Activated CD8-positive, alpha-beta T cell treated with anti-CD3 and anti-CD28 coated beads, Interleukin-2, amount 10 ng/mL, durations not matched to agents 7 days and 5 days (primary cell): ENCODE data around the gene FBXO27. TPM values are rescaled to one million over a fixed set of nuclear protein-coding genes. Genes with fewer than 3 reads are reported as not detected.

Experiments
- ATAC-seq: fragments of 150-1000 bp; cut with Tn5 transposase; one replicate; pipeline ENCODE4 v1.10.0; 2021; ENCODE audit warnings: moderate library complexity
- CTCF ChIA-PET: fragments of 350-600 bp; sonication (Branson Sonifier 250); formaldehyde crosslinking; loops from one replicate; lab custom pipeline; 2021; ENCODE audit warnings: antibody characterized with exemption; lab: Charles Lee
- POLR2A ChIA-PET: fragments of 350-600 bp; sonication (Branson Sonifier 250); formaldehyde crosslinking; loops from one replicate; lab custom pipeline; 2021; ENCODE audit warnings: antibody characterized with exemption; lab: Charles Lee
- DNase-seq: peaks from one replicate; pipeline ENCODE4 v3.0.0-alpha.2; 2020
- H3K27ac Mint-ChIP-seq: one replicate; pipeline ENCODE4 v1.8.0; 2021; ENCODE audit warnings: mild to moderate bottlenecking, mixed read lengths
- H3K27me3 Mint-ChIP-seq: one replicate; pipeline ENCODE4 v1.8.0; 2021; ENCODE audit warnings: low read depth, mixed read lengths
- H3K36me3 Mint-ChIP-seq: one replicate; pipeline ENCODE4 v1.8.0; 2021; ENCODE audit warnings: low read depth, mixed read lengths
- H3K4me1 Mint-ChIP-seq: one replicate; pipeline ENCODE4 v1.8.0; 2021; ENCODE audit warnings: low read depth, mixed read lengths
- H3K4me3 Mint-ChIP-seq: one replicate; pipeline ENCODE4 v1.8.0; 2021; ENCODE audit warnings: mild to moderate bottlenecking, mixed read lengths
- H3K9me3 Mint-ChIP-seq: one replicate; pipeline ENCODE4 v1.8.0; 2022; ENCODE audit warnings: mixed read lengths; ENCODE audit not compliant: insufficient read depth
- total RNA-seq, 2 experiments: library from RNA; stranded (reverse); gene quantifications; one replicate each; pipeline ENCODE4 v1.2.3, GENCODE V29; 2021

The FBXO27 gene
- total RNA-seq, 2 experiments from 2014 or later: not detected

DNA sequence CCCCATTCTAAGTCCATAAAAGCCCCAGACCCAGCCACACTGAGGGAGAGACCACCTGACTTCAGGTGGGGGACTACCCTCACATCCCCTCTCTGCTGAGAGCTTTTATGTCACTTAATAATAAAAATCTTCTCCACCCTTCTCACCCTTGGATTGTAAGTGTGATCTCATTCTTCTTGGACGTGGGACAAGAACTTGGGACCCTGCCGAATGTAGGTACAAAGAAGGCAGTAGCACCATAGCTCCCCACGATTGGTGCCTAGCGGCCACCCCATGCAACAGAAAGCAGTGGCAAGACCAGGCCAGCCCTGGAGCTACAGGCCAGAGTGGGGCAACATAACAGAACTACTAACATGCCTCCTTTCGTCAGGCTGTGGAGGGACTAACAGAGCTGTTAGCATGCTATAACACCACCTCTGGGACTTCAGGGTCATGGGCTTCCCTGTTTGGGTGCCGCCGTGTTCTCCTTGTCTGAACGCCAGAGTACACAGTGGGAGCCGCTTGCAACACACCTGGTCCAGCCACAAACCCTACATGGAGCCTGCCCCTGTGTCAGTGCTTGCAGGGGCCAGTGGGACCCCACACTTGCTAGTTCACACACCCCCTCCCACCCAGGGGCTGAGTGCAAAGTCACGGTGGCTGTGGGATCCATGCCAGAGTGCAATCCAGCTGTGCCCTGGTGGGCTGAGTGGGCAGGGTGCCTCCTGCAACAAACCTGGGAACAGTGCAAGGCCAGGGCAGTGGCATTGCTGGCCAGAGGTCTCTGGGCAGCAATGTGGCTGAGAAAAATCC lies 51.6 kb downstream of the FBXO27 start:
- Mint-ChIP-seq H3K9me3 (peaks cover 5% of the 10 kb centered on the region), H3K4me3 (no peak overlapping the region), H3K36me3 (no peaks in the 10 kb centered on the region), H3K4me1 (peaks cover 9% of the 10 kb centered on the region), H3K27ac (no peak overlapping the region), H3K27me3 (peaks cover 13% of the 10 kb centered on the region)
- ATAC-seq (no peak), DNase-seq (no peak)
- ChIA-PET POLR2A (interaction anchor here (0.7 kb wide), 1 partner anchor 8 kb away, joined by 3 read pairs; no protein-coding TSS in a partner anchor), CTCF (no interaction called here)

DNA sequence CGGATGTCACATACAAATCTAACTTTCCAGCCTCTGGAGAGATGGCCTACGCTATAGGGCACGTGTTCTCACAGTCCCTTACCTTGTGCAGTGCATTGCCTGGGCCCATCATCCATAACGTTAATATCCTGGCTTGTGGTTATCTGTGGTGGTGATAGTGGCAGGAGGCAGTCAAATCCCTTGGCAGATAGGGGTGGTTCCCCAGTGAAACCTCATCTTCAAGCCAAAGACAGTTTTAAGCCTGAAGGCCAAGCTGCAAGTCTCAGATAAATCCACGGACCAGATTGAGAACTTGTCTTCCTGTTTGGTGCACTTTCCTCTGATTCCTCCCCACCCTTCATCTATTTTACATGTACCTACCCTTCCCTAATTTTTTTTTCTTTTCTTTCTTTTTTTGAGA lies 52.5 kb downstream of the FBXO27 start:
- Mint-ChIP-seq H3K27me3 (peaks cover 17% of the 10 kb centered on the region), H3K4me1 (peaks cover 11% of the 10 kb centered on the region), H3K27ac (no peak overlapping the region), H3K4me3 (no peak overlapping the region), H3K36me3 (no peaks in the 10 kb centered on the region), H3K9me3 (peaks cover 5% of the 10 kb centered on the region)
- no peak for DNase-seq
- ChIA-PET POLR2A (interaction anchor here (0.7 kb wide), 1 partner anchor 9 kb away, joined by 3 read pairs; no protein-coding TSS in a partner anchor), CTCF (no interaction called here)
- no peak for ATAC-seq

DNA sequence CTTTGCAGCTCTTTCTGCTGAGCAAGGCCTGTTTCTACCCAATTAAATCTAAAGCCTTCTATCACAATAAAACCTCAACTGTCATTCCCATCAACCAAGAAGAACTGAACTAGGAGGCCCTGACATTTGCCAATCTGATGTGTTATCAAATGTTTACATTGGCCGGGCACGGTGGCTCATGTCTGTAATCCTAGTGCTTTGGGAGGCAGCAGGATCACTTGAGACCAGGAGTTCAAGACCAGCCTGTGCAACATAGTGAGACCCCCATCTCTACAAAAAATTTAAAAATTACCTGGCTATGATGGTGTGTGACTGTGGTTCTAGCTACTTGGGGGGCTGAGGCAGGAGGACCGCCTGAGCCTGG lies 54.0 kb downstream of the FBXO27 start:
- Mint-ChIP-seq H3K9me3 (peaks cover 5% of the 10 kb centered on the region), H3K27me3 (peaks cover 22% of the 10 kb centered on the region), H3K4me1 (peaks cover 11% of the 10 kb centered on the region), H3K4me3 (no peak overlapping the region), H3K27ac (no peak overlapping the region), H3K36me3 (no peaks in the 10 kb centered on the region)
- ChIA-PET CTCF (no interaction called here), POLR2A (no interaction called here)
- ATAC-seq (no peak), DNase-seq (no peak)

DNA sequence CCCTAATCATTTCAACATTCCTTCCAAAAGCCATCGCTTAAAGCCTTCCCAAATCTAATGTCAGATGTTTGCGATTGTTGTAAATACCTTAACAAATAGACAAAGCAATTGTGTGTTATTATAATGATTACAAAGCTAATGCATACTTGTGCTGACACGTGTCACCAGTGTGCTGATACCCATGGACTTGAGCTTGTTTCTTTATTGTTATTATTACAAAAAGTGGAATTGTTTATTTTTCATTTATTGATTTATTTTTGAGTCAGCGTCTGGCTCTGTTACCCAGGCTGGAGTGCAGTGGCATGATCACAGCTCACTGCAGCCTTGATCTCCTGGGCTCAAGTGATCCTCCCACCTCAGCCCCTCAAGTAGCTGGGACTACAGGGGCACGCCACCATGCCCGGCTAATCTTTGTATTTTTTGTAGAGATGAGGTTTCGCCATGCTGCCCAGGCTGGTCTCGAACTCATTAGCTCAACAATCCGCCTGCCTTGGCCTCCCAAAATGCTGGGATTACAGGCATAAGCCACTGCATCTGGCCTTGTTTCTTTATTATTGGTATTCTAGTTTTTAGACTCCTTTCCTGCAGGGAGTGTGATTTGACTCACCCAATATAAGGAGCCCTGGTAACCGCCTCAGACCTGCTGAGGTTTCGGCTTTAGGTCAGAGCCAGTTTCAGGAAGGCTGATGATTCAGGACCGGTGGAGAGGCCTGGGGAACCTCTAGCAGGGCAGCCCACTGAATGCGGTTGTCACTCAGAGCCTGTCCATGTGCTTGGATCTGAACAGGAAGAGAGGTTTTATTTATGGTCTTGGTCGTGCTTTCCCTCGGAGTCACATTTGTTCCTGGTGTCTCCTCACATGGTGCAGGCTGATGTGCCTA lies 54.7 kb downstream of the FBXO27 start:
- H3K4me1 Mint-ChIP-seq: peaks cover 11% of the 10 kb centered on the region
- DNase-seq (peak; percentile 27), ATAC-seq (no peak)
- peaks cover 22% of the 10 kb centered on the region for H3K27me3 Mint-ChIP-seq
- no peaks in the 10 kb centered on the region for H3K36me3 Mint-ChIP-seq
- POLR2A ChIA-PET: no interaction called here
- CTCF ChIA-PET: interaction anchor here (1.0 to 1.5 kb wide), 2 partner anchors 8 to 752 kb away, joined by 3 read pairs; no protein-coding TSS in a partner anchor
- H3K9me3 Mint-ChIP-seq: peaks cover 5% of the 10 kb centered on the region
- H3K27ac Mint-ChIP-seq: no peak overlapping the region
- H3K4me3 Mint-ChIP-seq: no peak overlapping the region

DNA sequence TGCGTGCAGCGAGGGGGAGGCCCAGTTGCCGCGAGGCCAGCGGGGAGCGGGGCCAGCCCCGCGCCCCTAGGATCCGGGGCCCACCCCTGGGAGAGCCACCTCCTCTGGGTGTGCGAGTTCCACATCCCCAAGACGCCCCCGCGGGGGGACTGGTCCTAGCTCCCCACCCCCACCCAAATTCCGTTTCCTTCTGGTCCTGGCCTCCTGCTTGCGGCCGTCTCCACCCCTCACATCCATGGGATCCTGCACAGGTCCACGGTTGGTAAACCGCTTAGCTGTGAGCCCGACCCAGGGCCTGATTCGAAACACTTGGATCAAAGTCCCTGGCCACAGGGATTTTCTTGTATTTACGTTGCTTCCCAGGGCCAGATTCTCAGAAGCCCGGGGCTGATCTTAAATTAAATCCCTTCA lies 56.5 kb downstream of the FBXO27 start:
- CTCF ChIA-PET: interaction anchor here (1.1 to 1.5 kb wide), 3 partner anchors 10 to 15 kb away, joined by 3 to 4 read pairs (median 3); no protein-coding TSS in a partner anchor
- no peaks in the 10 kb centered on the region for H3K36me3 Mint-ChIP-seq
- ATAC-seq (no peak), DNase-seq (no peak)
- peaks cover 25% of the 10 kb centered on the region for H3K27me3 Mint-ChIP-seq
- peaks cover 11% of the 10 kb centered on the region for H3K4me1 Mint-ChIP-seq
- POLR2A ChIA-PET: no interaction called here
- H3K9me3 Mint-ChIP-seq: peaks cover 5% of the 10 kb centered on the region
- no peak overlapping the region for H3K4me3 Mint-ChIP-seq
- no peak overlapping the region for H3K27ac Mint-ChIP-seq

DNA sequence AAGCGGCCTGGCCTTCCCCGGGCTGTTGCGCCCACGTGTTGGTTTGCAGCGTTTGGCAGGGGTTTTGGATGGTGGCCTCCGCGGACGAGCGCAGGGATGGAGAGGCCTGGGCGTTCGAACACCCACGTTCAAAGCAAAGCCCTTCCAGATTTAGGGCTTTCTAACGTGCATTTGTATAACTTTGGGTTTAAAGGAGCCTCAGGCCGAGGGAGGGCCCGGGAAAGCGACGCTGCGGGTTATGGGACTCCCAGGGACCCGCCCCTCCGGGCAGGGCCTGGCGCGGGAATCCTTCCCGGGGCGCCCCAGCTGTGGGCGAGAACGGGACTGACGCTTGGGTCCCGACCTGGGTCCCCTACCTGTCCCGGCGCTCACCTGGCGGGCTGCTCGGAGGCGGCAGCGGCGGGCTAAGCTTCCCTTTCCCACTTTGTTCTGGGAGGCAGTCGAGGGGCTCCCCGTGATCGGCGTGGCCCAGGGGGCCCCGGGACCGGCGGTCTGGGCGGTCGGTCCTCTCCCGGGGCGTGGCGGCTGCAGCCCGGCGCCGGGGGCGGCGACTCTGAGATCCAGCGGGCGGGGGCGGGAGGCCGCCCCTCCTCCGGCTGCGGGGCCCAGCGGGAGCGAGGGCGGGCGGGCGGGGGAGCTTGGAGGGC lies 57.0 kb downstream of the FBXO27 start, which contains the start of gene FBXO17:
FBXO17 (minus strand) TSS at position 529 of the 647 bp plus-strand sequence. CDS start 25,423 bp downstream, outside the sequence.
- ATAC-seq: peak; percentile 19
- no peaks in the 10 kb centered on the region for H3K36me3 Mint-ChIP-seq
- DNase-seq: no peak
- no peak within 1 kb of the TSS for H3K27ac Mint-ChIP-seq
- H3K4me3 Mint-ChIP-seq: no peak within 1 kb of the TSS
- H3K9me3 Mint-ChIP-seq: peaks cover under 1% of the 10 kb centered on the region
- peaks cover 29% of the 10 kb centered on the region for H3K27me3 Mint-ChIP-seq
- ChIA-PET CTCF (interaction anchor here (1.1 to 1.5 kb wide), 2 partner anchors 14 to 16 kb away, joined by 3 to 4 read pairs; no protein-coding TSS in a partner anchor), POLR2A (no interaction called here)
- H3K4me1 Mint-ChIP-seq: peaks cover 11% of the 10 kb centered on the region

DNA sequence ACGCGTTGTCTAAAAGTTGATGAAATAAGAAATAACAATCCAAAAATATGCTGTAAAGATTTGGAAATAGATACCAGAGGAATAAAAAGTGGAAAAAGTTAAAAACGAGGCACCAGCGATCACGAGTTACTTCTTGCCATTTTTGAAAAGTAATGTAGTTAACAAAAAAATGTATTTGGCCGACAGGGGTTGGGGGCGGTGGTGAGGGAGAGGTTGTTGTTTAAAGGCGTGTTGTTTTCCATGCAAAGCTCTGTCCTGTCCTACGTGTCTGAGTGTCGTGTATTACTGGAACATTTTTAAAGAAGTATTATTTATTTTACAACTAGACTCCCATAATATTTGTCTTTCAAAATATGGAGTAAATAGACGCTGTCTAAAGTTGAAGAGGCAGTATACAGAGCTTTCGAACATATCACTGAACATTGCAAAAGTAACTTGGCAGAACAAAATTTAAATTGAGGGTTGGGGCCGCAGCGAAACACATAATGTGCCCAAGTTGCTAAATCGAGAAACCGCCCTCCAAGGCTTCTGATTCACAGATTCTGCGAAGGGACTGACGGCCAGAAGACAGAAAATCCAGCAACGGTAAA lies 57.6 kb downstream of the FBXO27 start:
- DNase-seq (no peak), ATAC-seq (no peak)
- H3K27me3 Mint-ChIP-seq: peaks cover 30% of the 10 kb centered on the region
- no peaks in the 10 kb centered on the region for H3K36me3 Mint-ChIP-seq
- no peak overlapping the region for H3K27ac Mint-ChIP-seq
- no peaks in the 10 kb centered on the region for H3K9me3 Mint-ChIP-seq
- ChIA-PET POLR2A (no interaction called here), CTCF (interaction anchor here (1.5 kb wide), 1 partner anchor 13 kb away, joined by 3 read pairs; no protein-coding TSS in a partner anchor)
- no peak overlapping the region for H3K4me3 Mint-ChIP-seq
- peaks cover 11% of the 10 kb centered on the region for H3K4me1 Mint-ChIP-seq

Other genes with a start within 250 kb of the FBXO27 start
- not detected for gene LGALS7B, start 243.3 kb downstream of the FBXO27 start, total RNA-seq
- gene LGALS4, start 219.6 kb downstream of the FBXO27 start, total RNA-seq: 1 to 10 TPM; 1.6 to 1.8 TPM
- gene ECH1, start 200.8 kb downstream of the FBXO27 start, total RNA-seq: 100 to 1,000 TPM; 170 to 175 TPM
- gene HNRNPL, start 182.6 kb downstream of the FBXO27 start, total RNA-seq: 100 to 1,000 TPM; 509 to 553 TPM
- 10 to 100 TPM; 58.9 to 63.5 TPM for gene RINL, start 154.3 kb downstream of the FBXO27 start, total RNA-seq
- gene SIRT2, start 132.9 kb downstream of the FBXO27 start, total RNA-seq: 10 to 100 TPM; 36.4 to 40.3 TPM
- 10 to 100 TPM; 31.9 to 36.6 TPM for gene NFKBIB, start 132.6 kb downstream of the FBXO27 start, total RNA-seq
- 1 to 10 TPM in 1 of 2 experiments, under 1 TPM in 1; 0.79 to 1.1 TPM for gene CCER2, start 120.4 kb downstream of the FBXO27 start, total RNA-seq
- 10 to 100 TPM; 36.2 to 36.6 TPM for gene SARS2, start 101.8 kb downstream of the FBXO27 start, total RNA-seq
- gene MRPS12, start 101.6 kb downstream of the FBXO27 start, total RNA-seq: 10 to 100 TPM; 60.2 to 61.7 TPM
- not detected for gene FBXO17, start 56.8 kb downstream of the FBXO27 start, total RNA-seq
- not detected for gene ACP7, start 51.8 kb upstream of the FBXO27 start, total RNA-seq
- gene PAK4, start 93.2 kb upstream of the FBXO27 start, total RNA-seq: 10 to 100 TPM; 15.3 to 18.2 TPM
- gene NCCRP1, start 164.4 kb upstream of the FBXO27 start, total RNA-seq: not detected
- gene SYCN, start 171.7 kb upstream of the FBXO27 start, total RNA-seq: not detected
- not detected for gene IFNL3, start 212.5 kb upstream of the FBXO27 start, total RNA-seq
- gene IFNL4, start 216.3 kb upstream of the FBXO27 start, total RNA-seq: not detected
- not detected for gene IFNL2, start 235.8 kb upstream of the FBXO27 start, total RNA-seq